IMR-90 (cell line): ENCODE results near the gene C14orf180.

Experiments
- CEBPB ChIP-seq: IDR thresholded peaks from 2 replicates; pipeline ENCODE4 v1.6.1; 2012; ENCODE audit warnings: low read depth, low read length, improper control_type of control experiment
- MXI1 ChIP-seq: IDR thresholded peaks from 2 replicates; pipeline ENCODE4 v1.6.1; 2012; ENCODE audit warnings: low read depth, mild to moderate bottlenecking, low read length, moderate library complexity, borderline replicate concordance
- POLR2A ChIP-seq: IDR thresholded peaks from 2 replicates; pipeline ENCODE4 v1.6.1; 2012; ENCODE audit warnings: mild to moderate bottlenecking, low read depth, low read length
- RAD21 ChIP-seq: IDR thresholded peaks from 2 replicates; pipeline ENCODE4 v1.6.1; 2012; ENCODE audit warnings: low read length, improper control_type of control experiment
- RCOR1 ChIP-seq: IDR thresholded peaks from 2 replicates; pipeline ENCODE4 v1.6.1; 2012; ENCODE audit warnings: mild to moderate bottlenecking, low read length, improper control_type of control experiment; ENCODE audit not compliant: insufficient replicate concordance
- SMC3 ChIP-seq: fragments of 150-350 bp; IDR thresholded peaks from 2 replicates; pipeline ENCODE4 v1.6.1; 2016; ENCODE audit warnings: low read depth, mild to moderate bottlenecking, antibody characterized with exemption, low read length, moderate library complexity
- TF ChIP-seq, protein P1 (sequence below): conservative IDR thresholded peaks from 2 replicates; pipeline ENCODE4 v1.5.1; 2012; ENCODE audit warnings: mild to moderate bottlenecking, low read depth, low read length, improper control_type of control experiment

GRCh38 chr14:104601786-104602185, 22.2 kb downstream of the C14orf180 start:
- TF ChIP-seq, protein P1, sequence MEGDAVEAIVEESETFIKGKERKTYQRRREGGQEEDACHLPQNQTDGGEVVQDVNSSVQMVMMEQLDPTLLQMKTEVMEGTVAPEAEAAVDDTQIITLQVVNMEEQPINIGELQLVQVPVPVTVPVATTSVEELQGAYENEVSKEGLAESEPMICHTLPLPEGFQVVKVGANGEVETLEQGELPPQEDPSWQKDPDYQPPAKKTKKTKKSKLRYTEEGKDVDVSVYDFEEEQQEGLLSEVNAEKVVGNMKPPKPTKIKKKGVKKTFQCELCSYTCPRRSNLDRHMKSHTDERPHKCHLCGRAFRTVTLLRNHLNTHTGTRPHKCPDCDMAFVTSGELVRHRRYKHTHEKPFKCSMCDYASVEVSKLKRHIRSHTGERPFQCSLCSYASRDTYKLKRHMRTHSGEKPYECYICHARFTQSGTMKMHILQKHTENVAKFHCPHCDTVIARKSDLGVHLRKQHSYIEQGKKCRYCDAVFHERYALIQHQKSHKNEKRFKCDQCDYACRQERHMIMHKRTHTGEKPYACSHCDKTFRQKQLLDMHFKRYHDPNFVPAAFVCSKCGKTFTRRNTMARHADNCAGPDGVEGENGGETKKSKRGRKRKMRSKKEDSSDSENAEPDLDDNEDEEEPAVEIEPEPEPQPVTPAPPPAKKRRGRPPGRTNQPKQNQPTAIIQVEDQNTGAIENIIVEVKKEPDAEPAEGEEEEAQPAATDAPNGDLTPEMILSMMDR = no peak
- TF ChIP-seq RCOR1 (no peak), POLR2A (no peak), MXI1 (no peak), CEBPB (no peak), SMC3 (no peak), RAD21 (no peak)
